CD8-positive, alpha-beta memory T cell (primary cell): ENCODE measurements around the gene PALD1. TPM values are rescaled to one million over a fixed set of nuclear protein-coding genes. Genes with fewer than 3 reads are reported as not detected.
A peak's percentile ranks its signal among the peaks of the same experiment; 100 is the strongest.

Experiments used
- CTCF ChIA-PET: fragments of 350-600 bp; sonication (Branson Sonifier 250); formaldehyde crosslinking; loops from one replicate; lab custom pipeline; 2021; ENCODE audit warnings: antibody characterized with exemption; lab: Charles Lee
- POLR2A ChIA-PET: fragments of 350-600 bp; sonication (Branson Sonifier 250); formaldehyde crosslinking; loops from one replicate; lab custom pipeline; 2021; ENCODE audit warnings: antibody characterized with exemption; lab: Charles Lee
- DNase-seq, 5 donors: peaks; one replicate each; pipeline versions ENCODE4 v3.0.0 to v3.0.0-alpha.2; 2020 to 2022; ENCODE audit warnings: mixed read lengths in 1 of 5
- H3K27ac ChIP-seq: one replicate; pipeline ENCODE4 v1.7.0; 2013; ENCODE audit warnings: low read depth, mild to moderate bottlenecking, low read length, moderate library complexity
- H3K27me3 ChIP-seq: 2 replicates; pipeline ENCODE4 v1.7.0; 2013; ENCODE audit warnings: low read length, mild to moderate bottlenecking; ENCODE audit not compliant: insufficient read depth, poor library complexity, severe bottlenecking
- H3K36me3 ChIP-seq: 2 replicates; pipeline ENCODE4 v1.7.0; 2013; ENCODE audit warnings: mild to moderate bottlenecking, low read length, moderate library complexity; ENCODE audit not compliant: insufficient read depth
- H3K4me1 ChIP-seq: 2 replicates; pipeline ENCODE4 v1.7.0; 2013; ENCODE audit warnings: mild to moderate bottlenecking, low read length, moderate library complexity; ENCODE audit not compliant: insufficient read depth
- H3K4me3 ChIP-seq: 2 replicates; pipeline ENCODE4 v1.7.0; 2013; ENCODE audit warnings: mild to moderate bottlenecking, low read length
- H3K9me3 ChIP-seq: 2 replicates; pipeline ENCODE4 v1.7.0; 2013; ENCODE audit warnings: mild to moderate bottlenecking, low read length
- H3K27ac Mint-ChIP-seq, 8 donors: one replicate each; pipeline ENCODE4 v1.8.0; 2020 to 2021; ENCODE audit warnings: mixed read lengths in 8 of 8, mild to moderate bottlenecking in 6 of 8, inconsistent platforms in 3 of 8, moderate library complexity in 3 of 8
- H3K27me3 Mint-ChIP-seq, 2 donors: one replicate each; pipeline ENCODE4 v1.8.0; 2020 to 2021; ENCODE audit warnings: mixed read lengths in 2 of 2, mild to moderate bottlenecking in 1 of 2, moderate library complexity in 1 of 2
- H3K36me3 Mint-ChIP-seq, 3 donors: one replicate each; pipeline ENCODE4 v1.8.0; 2020 to 2021; ENCODE audit warnings: mixed read lengths in 3 of 3, inconsistent platforms in 1 of 3, mild to moderate bottlenecking in 1 of 3
- H3K4me1 Mint-ChIP-seq, 3 donors: one replicate each; pipeline ENCODE4 v1.8.0; 2020 to 2021; ENCODE audit warnings: mixed read lengths in 3 of 3, inconsistent platforms in 1 of 3, mild to moderate bottlenecking in 1 of 3
- H3K4me3 Mint-ChIP-seq, 7 donors: one replicate each; pipeline ENCODE4 v1.8.0; 2020 to 2021; ENCODE audit warnings: mixed read lengths in 7 of 7, mild to moderate bottlenecking in 6 of 7, moderate library complexity in 4 of 7, inconsistent platforms in 2 of 7
- H3K9me3 Mint-ChIP-seq, 5 donors: one replicate each; pipeline ENCODE4 v1.8.0; 2020 to 2022; ENCODE audit warnings: mixed read lengths in 5 of 5, mild to moderate bottlenecking in 3 of 5, moderate library complexity in 2 of 5, inconsistent platforms in 1 of 5
- polyA plus RNA-seq: library from polyadenylated mRNA; unstranded; fragments of 300-500 nt; fragmentation: Illumina TruSeq; gene quantifications from one replicate; pipeline ENCODE4 v1.2.3, GENCODE V29; 2021
- total RNA-seq, 2 experiments: library from RNA; stranded (reverse); gene quantifications; one replicate each; pipeline ENCODE4 v1.2.3, GENCODE V29; 2021

Gene PALD1
- total and polyA plus RNA-seq, 3 experiments from 2014 or later, result 0.20 to 0.29 TPM; not detected in 1

GRCh38 chr10:70571636-70572439 lies 93.3 kb downstream of the PALD1 start:
- peaks cover 29 to 37% (median 35%) of the 10 kb centered on the region in 3 donors for H3K4me1 Mint-ChIP-seq
- POLR2A ChIA-PET, result no interaction called here

DNA sequence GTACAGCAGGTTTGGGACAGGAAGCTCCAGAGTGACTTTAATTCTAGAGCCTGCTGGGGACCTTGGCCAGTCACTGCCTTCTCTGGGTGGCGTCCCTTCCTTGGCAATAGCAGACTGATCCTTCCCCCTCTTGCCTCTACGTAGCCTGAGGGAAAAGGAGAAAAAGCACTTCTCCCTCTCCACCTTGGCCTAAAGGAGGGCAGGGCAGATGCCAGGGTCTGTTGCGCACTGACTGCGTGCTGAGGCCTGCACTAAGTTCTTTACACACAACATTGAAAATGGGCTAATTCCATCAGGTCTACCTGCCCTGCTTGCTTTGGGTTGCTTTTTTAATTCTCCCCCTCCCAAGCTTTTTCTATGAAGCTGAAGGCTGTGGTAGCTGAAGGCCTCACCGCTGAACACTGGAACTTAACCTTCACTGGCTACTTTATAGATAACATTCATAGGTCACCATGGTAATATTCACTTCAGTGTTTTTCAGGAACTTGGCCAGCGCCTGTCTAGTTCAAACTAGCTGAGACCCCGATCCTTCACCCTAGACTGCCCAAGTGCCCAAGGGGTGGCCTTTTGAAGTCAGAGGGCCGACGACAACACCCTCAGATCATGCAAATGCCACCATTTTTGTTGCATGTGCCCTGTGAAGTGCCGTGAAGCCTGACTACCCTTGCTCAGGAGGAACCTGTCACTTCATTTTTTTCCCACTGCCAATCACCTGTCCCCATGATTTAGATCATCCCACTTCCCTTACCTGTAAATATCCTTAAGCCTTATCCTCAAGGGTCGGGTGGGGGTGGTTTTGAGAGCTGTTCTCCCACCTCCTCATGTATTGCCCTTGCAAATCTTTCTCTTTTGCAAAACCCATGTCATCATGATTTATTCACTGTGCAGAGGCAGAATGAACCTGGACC lies 95.3 kb downstream of the PALD1 start:
- H3K9me3 Mint-ChIP-seq, result no peaks in the 10 kb centered on the region
- peaks cover 34% of the 10 kb centered on the region for H3K4me1 ChIP-seq
- peak overlapping the region; percentile 17 for H3K27ac ChIP-seq
- no peaks in the 10 kb centered on the region for H3K27me3 ChIP-seq
- no peak overlapping the region for H3K4me3 ChIP-seq
- no peak overlapping the region for H3K4me3 Mint-ChIP-seq
- peak overlapping the region in 6 of 8 donors; percentile 16 to 77 (median 28) for H3K27ac Mint-ChIP-seq
- no peaks in the 10 kb centered on the region for H3K36me3 Mint-ChIP-seq
- H3K36me3 ChIP-seq, result no peaks in the 10 kb centered on the region
- POLR2A ChIA-PET, result no interaction called here
- DNase-seq, result no peak
- no peaks in the 10 kb centered on the region for H3K9me3 ChIP-seq
- H3K4me1 Mint-ChIP-seq, result peaks cover 47 to 57% (median 50%) of the 10 kb centered on the region in 3 donors
- no peaks in the 10 kb centered on the region for H3K27me3 Mint-ChIP-seq
- CTCF ChIA-PET, result interaction anchor here (2.8 kb wide), 1 partner anchor 15 kb away, joined by 7 read pairs; no protein-coding TSS in a partner anchor

More at GRCh38 chr10:70571636-70572439, 93.3 kb downstream of the PALD1 start:
- Histone ChIP-seq H3K4me3 (no peak overlapping the region), H3K27ac (no peak overlapping the region), H3K4me1 (peaks cover 15% of the 10 kb centered on the region), H3K36me3 (no peaks in the 10 kb centered on the region), H3K9me3 (no peaks in the 10 kb centered on the region), H3K27me3 (no peaks in the 10 kb centered on the region)
- CTCF ChIA-PET, result interaction anchor here (1.3 kb wide), 2 partner anchors 12 to 13 kb away, joined by 4 read pairs; no protein-coding TSS in a partner anchor
- no peak for DNase-seq
- Mint-ChIP-seq H3K27ac (peak overlapping the region in 2 of 8 donors; percentile 19), H3K27me3 (no peaks in the 10 kb centered on the region), H3K9me3 (no peaks in the 10 kb centered on the region), H3K36me3 (no peaks in the 10 kb centered on the region), H3K4me3 (no peak overlapping the region)

- ChIA-PET CTCF (interaction anchor here (0.7 to 2.8 kb wide), 4 partner anchors 9 to 38 kb away, joined by 3 to 7 read pairs (median 3); no protein-coding TSS in a partner anchor), POLR2A (interaction anchor here (0.6 to 1.3 kb wide), 3 partner anchors 16 to 171 kb away, joined by 3 to 6 read pairs (median 3); partner anchors contain the start of gene PRF1)
- Histone ChIP-seq H3K36me3 (no peaks in the 10 kb centered on the region), H3K4me3 (no peak overlapping the region), H3K27me3 (no peaks in the 10 kb centered on the region), H3K4me1 (peaks cover 50% of the 10 kb centered on the region), H3K9me3 (no peaks in the 10 kb centered on the region), H3K27ac (peak overlapping the region; percentile 6)
- peaks cover 56 to 67% (median 57%) of the 10 kb centered on the region in 3 donors for H3K4me1 Mint-ChIP-seq
- no peak for DNase-seq
- H3K4me3 Mint-ChIP-seq, result peak overlapping the region in 6 of 7 donors; percentile 15 to 89 (median 74)
- no peaks in the 10 kb centered on the region for H3K27me3 Mint-ChIP-seq
- peak overlapping the region in 7 of 8 donors; percentile 59 to 98 (median 86) for H3K27ac Mint-ChIP-seq
- no peaks in the 10 kb centered on the region for H3K9me3 Mint-ChIP-seq
- H3K36me3 Mint-ChIP-seq, result no peaks in the 10 kb centered on the region
Measured at GRCh38 chr10:70575486-70575873, 96.9 kb downstream of the PALD1 start.

DNA sequence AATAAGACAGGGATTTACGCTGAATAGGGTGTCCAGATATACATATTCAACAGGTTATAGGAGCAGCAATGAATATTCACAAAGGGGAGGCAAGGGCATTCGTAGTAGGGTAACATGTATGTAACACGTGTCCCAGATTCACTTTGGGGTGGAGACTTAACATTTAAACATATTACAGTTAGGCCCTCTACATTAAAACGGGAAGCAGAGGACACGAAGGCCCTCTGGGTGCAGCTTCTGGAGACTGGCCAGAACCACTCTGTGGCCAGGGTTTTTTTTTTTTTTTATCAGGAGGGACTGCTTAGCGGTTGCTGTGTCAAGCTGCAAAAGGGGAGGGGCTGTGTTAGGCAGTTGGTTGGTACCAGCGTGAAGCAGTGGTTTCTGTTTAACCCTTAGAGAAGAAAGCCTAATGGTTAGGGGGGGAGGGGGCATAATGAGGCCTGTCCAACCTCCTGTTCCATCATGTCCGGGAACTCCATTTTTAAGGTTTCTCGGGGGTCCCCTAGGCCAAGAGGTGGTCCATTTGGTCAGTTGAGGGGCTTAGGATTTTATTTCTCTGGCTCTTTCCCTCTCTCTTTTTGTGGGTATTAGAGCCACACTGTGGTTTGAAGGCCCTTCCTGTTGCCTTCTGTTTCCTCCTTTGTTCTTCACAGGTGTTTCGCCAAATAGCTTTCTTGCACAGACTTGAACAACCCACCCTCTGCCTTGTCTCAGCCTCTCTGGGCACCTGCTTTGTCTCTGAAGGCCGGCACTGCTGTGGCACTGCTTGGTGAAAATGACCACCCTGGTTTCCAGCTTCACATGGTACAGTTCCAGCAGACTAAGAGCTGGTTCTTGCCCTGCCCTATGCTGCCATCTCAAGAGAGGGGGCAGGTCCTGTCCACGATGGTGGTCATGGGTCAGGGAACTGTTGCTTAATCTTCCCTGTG lies 97.6 kb downstream of the PALD1 start:
- H3K27me3 Mint-ChIP-seq, result no peaks in the 10 kb centered on the region
- H3K27ac Mint-ChIP-seq, result peak overlapping the region; percentile 60 to 98 (median 92)
- Histone ChIP-seq H3K4me1 (peaks cover 50% of the 10 kb centered on the region), H3K4me3 (peak overlapping the region; percentile 35), H3K9me3 (no peaks in the 10 kb centered on the region), H3K27ac (peak overlapping the region; percentile 39), H3K27me3 (no peaks in the 10 kb centered on the region), H3K36me3 (no peaks in the 10 kb centered on the region)
- H3K4me1 Mint-ChIP-seq, result peaks cover 56 to 68% (median 57%) of the 10 kb centered on the region in 3 donors
- POLR2A ChIA-PET, result interaction anchor here (0.6 to 1.3 kb wide), 4 partner anchors 16 to 910 kb away, joined by 3 to 8 read pairs (median 4); partner anchors contain the start of gene PRF1
- peak overlapping the region; percentile 15 to 89 (median 73) for H3K4me3 Mint-ChIP-seq
- CTCF ChIA-PET, result interaction anchor here (0.7 to 2.8 kb wide), 6 partner anchors 9 to 38 kb away, joined by 3 to 7 read pairs (median 3); no protein-coding TSS in a partner anchor
- no peaks in the 10 kb centered on the region for H3K9me3 Mint-ChIP-seq
- H3K36me3 Mint-ChIP-seq, result no peaks in the 10 kb centered on the region
- peak in 2 of 5 donors; percentile 55 to 61 for DNase-seq

- Mint-ChIP-seq H3K4me3 (peak overlapping the region; percentile 11 to 89 (median 73)), H3K9me3 (no peaks in the 10 kb centered on the region), H3K36me3 (no peaks in the 10 kb centered on the region), H3K27ac (peak overlapping the region; percentile 60 to 98 (median 90)), H3K27me3 (no peaks in the 10 kb centered on the region), H3K4me1 (peaks cover 56 to 67% (median 60%) of the 10 kb centered on the region in 3 donors)
- no peaks in the 10 kb centered on the region for H3K9me3 ChIP-seq
- POLR2A ChIA-PET, result interaction anchor here (0.7 to 1.9 kb wide), 3 partner anchors 25 to 909 kb away, joined by 6 to 14 read pairs (median 8); partner anchors contain the start of gene PRF1
- peak overlapping the region; percentile 35 for H3K4me3 ChIP-seq
- peak overlapping the region; percentile 39 for H3K27ac ChIP-seq
- CTCF ChIA-PET, result interaction anchor here (1.0 to 1.1 kb wide), 3 partner anchors 8 to 18 kb away, joined by 3 read pairs; no protein-coding TSS in a partner anchor
- H3K4me1 ChIP-seq, result peaks cover 50% of the 10 kb centered on the region
- no peaks in the 10 kb centered on the region for H3K27me3 ChIP-seq
- H3K36me3 ChIP-seq, result no peaks in the 10 kb centered on the region
- DNase-seq, result no peak
Measured at GRCh38 chr10:70576803-70577517, 98.4 kb downstream of the PALD1 start.

DNA sequence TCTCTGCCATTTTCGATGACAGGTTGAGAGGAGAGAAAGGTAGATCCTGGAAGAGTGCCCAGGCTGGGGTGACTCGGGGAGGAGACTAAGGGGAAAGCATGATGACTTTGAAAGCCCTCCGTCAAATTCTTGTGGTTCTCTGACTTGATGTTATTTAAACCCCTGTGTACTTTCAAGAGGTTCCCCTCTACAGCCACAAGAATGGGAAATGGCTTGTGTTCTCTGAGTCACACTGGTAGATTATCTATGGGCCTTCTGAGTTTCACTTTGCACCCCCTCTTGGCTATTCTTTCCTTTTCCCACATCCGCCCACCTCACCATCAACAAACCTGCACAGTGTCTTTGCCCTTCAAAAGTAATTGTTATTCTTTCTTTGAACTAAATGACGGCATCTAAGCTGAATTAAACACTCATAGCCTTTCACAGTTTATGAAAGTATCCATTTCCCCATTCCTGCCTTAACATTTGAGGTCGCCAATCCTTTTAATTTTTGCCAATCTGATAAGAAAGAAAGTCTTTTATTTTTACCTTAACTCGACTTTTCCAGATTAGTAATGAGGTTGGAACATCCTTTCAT lies 99.9 kb downstream of the PALD1 start:
- Mint-ChIP-seq H3K36me3 (no peaks in the 10 kb centered on the region), H3K27me3 (no peaks in the 10 kb centered on the region), H3K27ac (peak overlapping the region; percentile 82 to 98 (median 92)), H3K4me3 (peak overlapping the region; percentile 26 to 76 (median 54)), H3K9me3 (no peaks in the 10 kb centered on the region), H3K4me1 (peaks cover 52 to 58% (median 53%) of the 10 kb centered on the region in 3 donors)
- Histone ChIP-seq H3K4me3 (no peak overlapping the region), H3K9me3 (no peaks in the 10 kb centered on the region), H3K27me3 (no peaks in the 10 kb centered on the region), H3K27ac (peak overlapping the region; percentile 36), H3K36me3 (no peaks in the 10 kb centered on the region), H3K4me1 (peaks cover 50% of the 10 kb centered on the region)
- DNase-seq, result peak; percentile 27 to 84 (median 83)
- POLR2A ChIA-PET, result interaction anchor here (1.9 kb wide), 1 partner anchor 24 kb away, joined by 14 read pairs; the partner anchor contains the start of gene PRF1
- CTCF ChIA-PET, result interaction anchor here (1.1 to 1.6 kb wide), 4 partner anchors 8 to 19 kb away, joined by 3 to 14 read pairs (median 3); no protein-coding TSS in a partner anchor
